C4-2B (cell line): ENCODE data around the gene SLC24A4.
"Not testable (repeated sequence)": the region's sequence is repeated elsewhere in the genome, so short reads cannot be mapped to it uniquely, and the experiment has no call there.

ENCODE experiments used
- H3K27ac ChIP-seq: fragments of 450-650 bp; 2 replicates; pipeline ENCODE4 v1.5.1; 2017
- CTCF ChIP-seq: fragments of 450-650 bp; conservative IDR thresholded peaks from 2 replicates; pipeline ENCODE4 v1.5.1; 2017; ENCODE audit warnings: mild to moderate bottlenecking
- ZFX ChIP-seq: fragments of 450-650 bp; IDR thresholded peaks from 2 replicates; pipeline ENCODE4 v1.6.1; 2017

SLC24A4 gene

DNA sequence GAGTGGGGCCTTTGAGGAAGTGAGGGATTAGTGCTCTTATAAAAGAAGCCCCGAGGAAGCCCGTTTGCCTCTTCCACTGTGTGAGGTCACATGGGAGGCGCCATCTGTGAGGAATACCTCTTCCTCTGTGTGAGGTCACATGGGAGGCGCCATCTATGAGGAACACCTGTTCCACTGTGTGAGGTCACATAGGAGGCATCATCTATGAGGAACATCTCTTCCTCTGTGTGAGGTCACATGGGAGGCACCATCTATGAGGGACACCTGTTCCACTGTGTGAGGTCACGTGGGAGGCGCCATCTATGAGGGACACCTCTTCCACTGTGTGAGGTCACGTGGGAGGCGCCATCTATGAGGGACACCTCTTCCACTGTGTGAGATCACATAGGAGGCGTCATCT, 69.7 kb downstream of the SLC24A4 start:
- no peak for TF ChIP-seq CTCF
- TF ChIP-seq ZFX: no peak
- H3K27ac ChIP-seq: no peak overlapping the region

GRCh38 chr14:92397150-92397952, 74.4 kb downstream of the SLC24A4 start:
- TF ChIP-seq CTCF: no peak
- TF ChIP-seq ZFX: no peak
- H3K27ac ChIP-seq: no peak overlapping the region

GRCh38 chr14:92397953-92398564, 75.1 kb downstream of the SLC24A4 start:
- H3K27ac ChIP-seq: no peak overlapping the region
- TF ChIP-seq CTCF: no peak
- no peak for TF ChIP-seq ZFX

GRCh38 chr14:92398888-92399636, 76.1 kb downstream of the SLC24A4 start:
- H3K27ac ChIP-seq: no peak overlapping the region
- TF ChIP-seq ZFX (no peak), CTCF (no peak)

DNA sequence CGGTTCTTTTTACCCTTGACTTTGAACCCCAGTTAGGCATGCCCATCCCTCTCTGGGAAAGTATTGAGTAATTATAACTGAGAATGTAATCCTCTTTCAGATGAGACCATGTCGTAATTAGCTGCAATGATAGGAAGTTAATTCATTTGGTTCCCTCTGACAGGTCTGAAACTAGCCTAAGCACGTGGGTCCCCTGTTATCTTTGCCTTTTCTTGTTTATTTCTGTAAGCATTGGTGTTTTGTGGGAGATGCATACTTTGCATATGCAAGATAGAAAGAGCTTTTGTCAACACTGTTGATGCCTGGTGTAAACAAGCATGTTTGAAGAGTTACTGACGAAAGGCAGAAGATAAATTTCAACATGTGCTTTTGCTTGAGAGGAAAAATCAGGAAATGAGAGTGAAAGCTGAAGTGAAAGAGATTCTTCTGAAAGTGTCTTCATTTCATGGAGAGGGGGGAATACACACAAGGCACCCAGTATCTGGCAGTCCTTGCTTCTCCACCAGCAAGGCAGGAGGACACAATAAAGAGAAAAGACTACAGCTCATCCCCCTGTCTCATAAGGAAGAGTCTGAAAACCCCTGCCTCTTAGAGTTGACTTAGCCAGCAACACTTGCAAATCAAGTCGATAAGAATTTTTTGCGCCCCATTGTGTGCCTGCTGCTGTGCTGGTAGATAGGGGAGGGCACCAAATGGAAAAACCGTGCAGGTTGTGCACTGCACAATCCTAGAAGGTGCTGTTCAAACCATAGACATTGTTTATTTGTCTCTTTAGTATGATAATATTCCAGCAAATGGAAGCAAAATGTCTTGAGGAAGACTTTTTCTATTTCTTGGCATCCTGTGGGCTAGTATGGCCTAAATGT, 77.8 kb downstream of the SLC24A4 start:
- TF ChIP-seq ZFX (no peak), CTCF (no peak)
- H3K27ac ChIP-seq: no peak overlapping the region

- no peak overlapping the region for H3K27ac ChIP-seq
- TF ChIP-seq CTCF (no peak), ZFX (no peak)
Measured at GRCh38 chr14:92401561-92401960, 78.6 kb downstream of the SLC24A4 start.

DNA sequence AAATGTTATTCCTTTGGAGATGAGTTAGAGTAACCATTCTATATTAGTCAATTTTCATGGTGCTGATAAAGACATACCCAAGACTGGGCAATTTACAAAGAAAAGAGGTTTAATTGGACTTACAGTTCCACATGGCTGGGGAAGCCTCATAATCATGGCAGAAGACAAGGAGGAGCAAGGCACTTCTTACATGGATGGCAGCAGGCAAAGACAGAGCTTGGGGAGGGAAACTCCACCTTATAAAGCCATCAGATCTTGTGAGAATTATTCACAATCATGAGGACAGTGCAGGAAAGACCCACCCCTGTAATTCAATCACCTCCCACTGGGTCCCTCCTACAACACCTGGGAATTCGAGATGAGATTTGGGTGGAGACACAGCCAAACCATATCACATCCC, 79.5 kb downstream of the SLC24A4 start:
- H3K27ac ChIP-seq: not testable (repeated sequence)
